NB4 (cell line): ENCODE data around the gene ST3GAL4.

ENCODE experiments used
- DNase-seq: peaks from one replicate; pipeline ENCODE4 v3.0.0; 2010; ENCODE audit warnings: low read depth
- H3K4me3 ChIP-seq: one replicate; pipeline ENCODE4 v1.5.1; 2011; ENCODE audit warnings: mild to moderate bottlenecking, low read depth, low read length, moderate library complexity
- MYC ChIP-seq: IDR thresholded peaks from 2 replicates; pipeline ENCODE4 v1.6.1; 2011; ENCODE audit warnings: low read depth, low read length
- POLR2A ChIP-seq: IDR thresholded peaks from 2 replicates; pipeline ENCODE4 v1.6.1; 2011; ENCODE audit warnings: mild to moderate bottlenecking; ENCODE audit not compliant: insufficient read length; ENCODE audit errors: extremely low read depth
- TF ChIP-seq, protein P1 (sequence below): IDR thresholded peaks from one replicate; pipeline ENCODE4 v1.5.1; 2012; ENCODE audit warnings: low read depth, low read length
- TF ChIP-seq, protein P2 (sequence below): IDR thresholded peaks from 2 replicates; pipeline ENCODE4 v1.6.1; 2011; ENCODE audit warnings: low read depth, low read length

Gene ST3GAL4

DNA sequence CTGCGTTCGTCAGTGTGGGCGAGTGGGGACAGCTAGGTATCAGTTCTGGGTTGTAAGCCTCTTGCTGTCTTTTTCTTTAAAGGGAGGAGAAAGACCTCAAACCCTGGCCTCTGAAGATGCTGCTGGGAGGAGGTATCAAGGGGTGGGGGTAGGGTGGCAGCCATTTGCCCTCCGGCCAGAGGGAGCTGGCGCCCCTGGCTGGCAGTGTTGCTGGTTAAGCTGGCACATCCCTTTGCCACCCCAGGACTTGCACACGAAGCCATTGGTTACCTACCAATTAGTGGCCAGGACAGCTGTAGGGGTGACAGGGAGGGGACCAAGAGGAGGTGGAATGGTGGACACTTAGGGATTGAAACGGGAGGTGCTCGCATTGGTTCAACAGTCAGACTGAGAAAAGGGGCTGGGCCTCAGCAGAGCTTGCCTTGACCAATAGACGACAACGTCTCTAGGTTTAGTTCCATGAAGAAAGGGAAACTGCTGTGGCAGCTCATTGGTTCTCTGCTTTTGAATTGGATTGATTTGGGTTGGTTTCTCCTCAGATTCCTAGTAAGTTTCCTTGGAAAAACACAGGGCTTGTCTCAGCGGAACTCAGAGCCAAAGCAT, 77.9 kb downstream of the ST3GAL4 start:
- peak; percentile 49 for DNase-seq
- no peak for TF ChIP-seq MYC
- TF ChIP-seq, protein P1, sequence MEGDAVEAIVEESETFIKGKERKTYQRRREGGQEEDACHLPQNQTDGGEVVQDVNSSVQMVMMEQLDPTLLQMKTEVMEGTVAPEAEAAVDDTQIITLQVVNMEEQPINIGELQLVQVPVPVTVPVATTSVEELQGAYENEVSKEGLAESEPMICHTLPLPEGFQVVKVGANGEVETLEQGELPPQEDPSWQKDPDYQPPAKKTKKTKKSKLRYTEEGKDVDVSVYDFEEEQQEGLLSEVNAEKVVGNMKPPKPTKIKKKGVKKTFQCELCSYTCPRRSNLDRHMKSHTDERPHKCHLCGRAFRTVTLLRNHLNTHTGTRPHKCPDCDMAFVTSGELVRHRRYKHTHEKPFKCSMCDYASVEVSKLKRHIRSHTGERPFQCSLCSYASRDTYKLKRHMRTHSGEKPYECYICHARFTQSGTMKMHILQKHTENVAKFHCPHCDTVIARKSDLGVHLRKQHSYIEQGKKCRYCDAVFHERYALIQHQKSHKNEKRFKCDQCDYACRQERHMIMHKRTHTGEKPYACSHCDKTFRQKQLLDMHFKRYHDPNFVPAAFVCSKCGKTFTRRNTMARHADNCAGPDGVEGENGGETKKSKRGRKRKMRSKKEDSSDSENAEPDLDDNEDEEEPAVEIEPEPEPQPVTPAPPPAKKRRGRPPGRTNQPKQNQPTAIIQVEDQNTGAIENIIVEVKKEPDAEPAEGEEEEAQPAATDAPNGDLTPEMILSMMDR, result no peak
- TF ChIP-seq POLR2A, result no peak
- TF ChIP-seq, protein P2, sequence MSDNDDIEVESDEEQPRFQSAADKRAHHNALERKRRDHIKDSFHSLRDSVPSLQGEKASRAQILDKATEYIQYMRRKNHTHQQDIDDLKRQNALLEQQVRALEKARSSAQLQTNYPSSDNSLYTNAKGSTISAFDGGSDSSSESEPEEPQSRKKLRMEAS, result no peak
- H3K4me3 ChIP-seq, result no peak overlapping the region

DNA sequence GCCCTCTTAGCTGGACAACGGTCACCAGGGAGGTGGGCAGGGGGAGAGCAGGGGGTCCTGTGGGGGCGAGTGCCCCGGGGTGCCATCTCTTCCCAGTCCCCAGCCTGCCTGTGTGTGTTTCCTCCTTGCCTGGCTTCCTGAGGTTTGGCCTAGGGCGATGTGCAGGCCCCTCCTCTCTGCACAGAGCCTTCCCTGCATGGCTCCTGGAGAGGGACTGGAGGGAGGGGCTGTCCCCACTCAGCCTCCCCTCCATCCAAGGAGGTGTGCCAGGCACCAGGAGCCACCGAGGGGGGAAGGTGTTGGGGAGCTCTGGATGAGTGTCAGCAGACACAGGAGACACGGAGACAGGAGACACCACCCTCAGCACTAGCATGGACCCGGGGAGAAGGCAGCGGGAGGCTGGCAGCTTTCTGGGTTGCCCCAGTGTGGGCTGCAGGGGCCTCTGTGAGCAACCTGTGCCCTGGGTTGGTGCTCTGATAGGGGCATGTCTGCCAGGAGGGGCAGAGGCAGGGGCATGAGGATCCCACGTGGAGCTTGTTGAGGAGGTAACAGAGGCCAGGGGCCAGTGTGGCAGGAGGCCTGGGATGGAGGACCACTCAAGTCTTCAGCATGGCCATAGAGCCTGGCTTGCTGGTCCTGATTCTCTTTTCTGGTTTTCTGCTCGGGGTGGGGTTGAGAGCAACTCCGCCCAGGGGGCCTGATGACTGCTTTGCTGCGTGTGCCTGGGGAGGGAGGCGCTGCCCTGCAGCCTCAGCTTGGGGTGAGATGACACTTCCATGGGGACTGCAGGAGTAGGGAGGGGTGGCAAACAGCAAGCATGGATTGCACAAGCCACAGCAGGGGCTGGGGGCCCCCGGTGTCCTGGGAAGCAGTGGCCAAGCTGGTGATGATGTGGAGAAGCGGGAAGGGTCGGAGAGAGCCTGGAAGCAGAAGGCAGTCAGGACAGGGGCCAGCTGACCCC, 78.8 kb downstream of the ST3GAL4 start:
- TF ChIP-seq, protein P2, result 0 out of 2 replicates have a peak, but pooled peaks have one; percentile 22
- no peak for TF ChIP-seq POLR2A
- peak; percentile 95 for DNase-seq
- peak overlapping the region; percentile 44 for H3K4me3 ChIP-seq

DNA sequence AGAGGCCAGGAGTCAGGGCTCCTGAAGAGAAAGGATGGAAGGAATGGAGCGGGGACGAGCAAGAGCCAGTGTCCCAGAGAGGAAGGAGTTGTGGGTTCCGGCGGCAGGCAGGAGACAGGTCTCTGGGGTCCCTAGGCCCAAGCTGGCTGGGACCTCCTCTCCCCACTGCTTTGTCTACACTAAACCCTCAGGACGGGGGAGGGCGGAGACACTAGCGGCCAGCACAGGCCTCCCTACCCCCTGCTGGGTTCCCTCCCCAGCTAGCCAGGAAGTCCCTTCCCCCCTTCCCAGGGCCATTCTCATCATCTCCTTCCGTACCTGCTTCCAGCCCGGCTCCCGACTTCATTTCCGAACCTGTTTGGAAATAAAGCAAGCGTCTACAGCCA, 79.5 kb downstream of the ST3GAL4 start:
- peak overlapping the region; percentile 44 for H3K4me3 ChIP-seq
- peak; percentile 97 for DNase-seq
- TF ChIP-seq, protein P1, result no peak
- TF ChIP-seq POLR2A (no peak), MYC (no peak)
- TF ChIP-seq, protein P2, result no peak

DNA sequence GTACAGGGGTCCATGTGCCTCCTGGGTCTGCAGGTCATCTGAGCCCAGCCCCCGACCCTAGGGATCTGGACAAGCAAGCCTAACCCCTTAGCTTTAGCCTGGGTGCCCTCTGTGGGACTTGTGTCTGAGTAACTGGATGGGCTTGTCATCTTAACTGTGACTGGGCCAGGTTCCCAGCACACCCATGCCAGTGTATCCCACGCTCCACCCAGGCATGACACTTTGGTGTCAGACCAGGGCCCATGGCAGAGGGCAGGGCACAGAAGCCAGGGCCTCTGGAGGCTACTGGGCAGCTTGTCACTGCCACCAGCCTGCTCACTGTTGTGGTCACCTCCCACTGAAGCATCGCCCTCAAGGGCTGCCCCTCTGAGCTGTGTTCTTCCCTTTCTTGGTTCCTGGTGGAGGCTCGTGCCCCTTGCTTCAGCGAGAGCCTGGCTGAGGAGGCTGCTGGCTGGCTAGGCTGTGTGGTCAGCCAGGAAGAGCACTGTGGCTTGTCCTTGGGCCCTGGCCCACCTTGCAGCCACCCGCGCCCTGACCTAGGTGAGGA, 80.8 kb downstream of the ST3GAL4 start:
- peak; percentile 79 for DNase-seq

DNA sequence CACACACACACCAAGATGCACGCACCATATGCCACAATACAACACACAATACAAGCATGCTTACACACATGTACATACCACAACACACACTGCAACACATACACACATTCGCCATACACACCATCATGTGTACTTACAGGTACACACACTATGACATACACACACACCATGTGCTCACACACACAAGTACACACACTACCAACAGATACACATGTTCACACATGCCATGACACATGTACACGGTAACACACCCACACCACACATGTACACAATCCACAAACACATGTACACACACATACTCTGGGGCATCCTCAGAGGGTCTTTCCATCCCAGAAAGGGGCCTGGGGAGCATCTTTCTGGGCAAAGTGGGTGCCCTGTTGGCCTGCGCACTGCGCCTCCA, 82.2 kb downstream of the ST3GAL4 start:
- TF ChIP-seq MYC, result peak; percentile 30; the same call in 1 of the 2 replicates
- TF ChIP-seq POLR2A, result no peak
- TF ChIP-seq, protein P2, result peak; percentile 93
- TF ChIP-seq, protein P1, result no peak
- H3K4me3 ChIP-seq, result peak overlapping the region; percentile 66
- no peak for DNase-seq

More for the DNA sequence above, 80.8 kb downstream of the ST3GAL4 start:
- TF ChIP-seq, protein P1, result no peak
- TF ChIP-seq, protein P2, result peak; percentile 32; the same call in 1 of the 2 replicates
- no peak for TF ChIP-seq POLR2A
- no peak overlapping the region for H3K4me3 ChIP-seq

DNA sequence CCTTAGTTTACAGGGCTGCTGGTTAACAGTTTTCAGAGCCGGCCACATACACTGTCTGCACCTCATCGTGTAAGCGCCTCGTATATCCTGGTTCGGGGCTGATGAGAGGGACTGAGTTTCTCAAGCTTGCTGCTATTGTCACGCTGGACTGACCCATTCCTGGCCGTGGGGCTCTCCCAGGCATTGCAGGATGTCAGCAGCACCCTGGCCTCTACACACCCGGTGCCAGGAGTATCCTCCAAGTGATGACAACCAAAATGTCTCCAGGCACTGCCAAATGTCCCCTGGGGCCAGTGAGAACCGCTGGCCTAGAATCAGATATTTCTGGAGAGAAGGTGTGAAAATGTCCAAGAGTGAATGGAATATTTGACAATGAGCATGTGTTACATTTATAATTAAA, 82.8 kb downstream of the ST3GAL4 start:
- peak overlapping the region; percentile 66 for H3K4me3 ChIP-seq
- peak; percentile 30; the same call in 1 of the 2 replicates for TF ChIP-seq MYC
- TF ChIP-seq POLR2A, result no peak
- TF ChIP-seq, protein P2, result no peak

More for the DNA sequence above, 82.8 kb downstream of the ST3GAL4 start:
- DNase-seq, result peak; percentile 68
